KOPT-K1 (cell line): ENCODE data around the gene TMEM88.

Experiments used
- H3K27ac ChIP-seq: fragments of 200-600 bp; sonication (generic); 2 replicates; pipeline ENCODE4 v1.5.1; 2016; ENCODE audit warnings: antibody characterized with exemption, mild to moderate bottlenecking, low read depth, low read length; ENCODE audit not compliant: poor library complexity, severe bottlenecking
- H3K36me3 ChIP-seq: fragments of 200-600 bp; sonication (generic); 2 replicates; pipeline ENCODE4 v1.5.1; 2017; ENCODE audit warnings: antibody characterized with exemption, mild to moderate bottlenecking, low read length, moderate library complexity; ENCODE audit not compliant: insufficient read depth
- H3K9me3 ChIP-seq: fragments of 200-600 bp; sonication (generic); 2 replicates; pipeline ENCODE4 v1.5.1; 2017; ENCODE audit warnings: antibody characterized with exemption, low read length, mild to moderate bottlenecking; ENCODE audit not compliant: insufficient read depth, poor library complexity, severe bottlenecking

TMEM88 gene

DNA sequence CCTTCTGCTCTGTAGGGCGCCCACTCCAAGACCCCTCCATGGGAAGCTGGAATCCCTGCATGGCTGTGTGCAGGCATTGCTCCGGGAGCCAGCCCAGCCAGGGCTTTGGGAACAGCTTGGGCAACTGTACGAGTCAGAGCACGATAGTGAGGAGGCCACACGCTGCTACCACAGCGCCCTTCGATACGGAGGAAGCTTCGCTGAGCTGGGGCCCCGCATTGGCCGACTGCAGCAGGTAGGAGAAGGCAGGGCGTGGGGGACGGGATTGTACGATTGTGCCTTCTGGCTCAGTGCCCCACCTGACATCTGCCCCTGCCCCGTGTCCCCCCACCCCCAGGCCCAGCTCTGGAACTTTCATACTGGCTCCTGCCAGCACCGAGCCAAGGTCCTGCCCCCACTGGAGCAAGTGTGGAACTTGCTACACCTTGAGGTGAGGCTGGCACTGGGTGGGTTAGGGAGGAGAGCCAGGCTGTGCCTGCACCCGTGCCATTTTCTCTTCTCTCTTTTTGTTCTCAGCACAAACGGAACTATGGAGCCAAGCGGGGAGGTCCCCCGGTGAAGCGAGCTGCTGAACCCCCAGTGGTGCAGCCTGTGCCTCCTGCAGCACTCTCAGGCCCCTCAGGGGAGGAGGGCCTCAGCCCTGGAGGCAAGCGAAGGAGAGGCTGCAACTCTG is 8.7 kb upstream of the TMEM88 start:
- peaks cover 58% of the 10 kb centered on the region for H3K36me3 ChIP-seq
- no peaks in the 10 kb centered on the region for H3K9me3 ChIP-seq
- H3K27ac ChIP-seq = no peak overlapping the region

DNA sequence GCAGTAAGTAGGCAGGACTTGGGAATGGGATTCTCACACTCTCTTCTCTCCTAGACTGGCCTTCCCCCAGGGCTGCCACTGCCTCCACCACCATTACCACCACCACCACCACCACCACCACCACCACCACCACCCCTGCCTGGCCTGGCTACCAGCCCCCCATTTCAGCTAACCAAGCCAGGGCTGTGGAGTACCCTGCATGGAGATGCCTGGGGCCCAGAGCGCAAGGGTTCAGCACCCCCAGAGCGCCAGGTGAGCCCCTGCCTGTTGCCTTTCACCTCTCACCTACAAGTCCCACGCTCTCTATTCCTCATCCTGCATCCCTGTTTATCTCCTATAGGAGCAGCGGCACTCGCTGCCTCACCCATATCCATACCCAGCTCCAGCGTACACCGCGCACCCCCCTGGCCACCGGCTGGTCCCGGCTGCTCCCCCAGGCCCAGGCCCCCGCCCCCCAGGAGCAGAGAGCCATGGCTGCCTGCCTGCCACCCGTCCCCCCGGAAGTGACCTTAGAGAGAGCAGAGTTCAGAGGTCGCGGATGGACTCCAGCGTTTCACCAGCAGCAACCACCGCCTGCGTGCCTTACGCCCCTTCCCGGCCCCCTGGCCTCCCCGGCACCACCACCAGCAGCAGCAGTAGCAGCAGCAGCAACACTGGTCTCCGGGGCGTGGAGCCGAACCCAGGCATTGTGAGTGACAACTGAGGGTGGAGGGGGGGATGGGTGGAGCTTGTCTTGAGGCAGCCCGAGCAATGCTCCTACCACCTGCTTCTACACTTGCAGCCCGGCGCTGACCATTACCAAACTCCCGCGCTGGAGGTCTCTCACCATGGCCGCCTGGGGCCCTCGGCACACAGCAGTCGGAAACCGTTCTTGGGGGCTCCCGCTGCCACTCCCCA is 7.9 kb upstream of the TMEM88 start:
- Histone ChIP-seq H3K27ac (no peak overlapping the region), H3K36me3 (peaks cover 63% of the 10 kb centered on the region), H3K9me3 (no peaks in the 10 kb centered on the region)

DNA sequence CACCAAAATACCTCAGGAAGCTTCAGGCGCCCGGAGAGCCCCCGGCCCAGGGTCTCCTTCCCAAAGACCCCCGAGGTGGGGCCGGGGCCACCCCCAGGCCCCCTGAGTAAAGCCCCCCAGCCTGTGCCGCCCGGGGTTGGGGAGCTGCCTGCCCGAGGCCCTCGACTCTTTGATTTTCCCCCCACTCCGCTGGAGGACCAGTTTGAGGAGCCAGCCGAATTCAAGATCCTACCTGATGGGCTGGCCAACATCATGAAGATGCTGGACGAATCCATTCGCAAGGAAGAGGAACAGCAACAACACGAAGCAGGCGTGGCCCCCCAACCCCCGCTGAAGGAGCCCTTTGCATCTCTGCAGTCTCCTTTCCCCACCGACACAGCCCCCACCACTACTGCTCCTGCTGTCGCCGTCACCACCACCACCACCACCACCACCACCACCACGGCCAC is 6.7 kb upstream of the TMEM88 start:
- Histone ChIP-seq H3K9me3 (no peaks in the 10 kb centered on the region), H3K27ac (no peak overlapping the region), H3K36me3 (peaks cover 75% of the 10 kb centered on the region)

DNA sequence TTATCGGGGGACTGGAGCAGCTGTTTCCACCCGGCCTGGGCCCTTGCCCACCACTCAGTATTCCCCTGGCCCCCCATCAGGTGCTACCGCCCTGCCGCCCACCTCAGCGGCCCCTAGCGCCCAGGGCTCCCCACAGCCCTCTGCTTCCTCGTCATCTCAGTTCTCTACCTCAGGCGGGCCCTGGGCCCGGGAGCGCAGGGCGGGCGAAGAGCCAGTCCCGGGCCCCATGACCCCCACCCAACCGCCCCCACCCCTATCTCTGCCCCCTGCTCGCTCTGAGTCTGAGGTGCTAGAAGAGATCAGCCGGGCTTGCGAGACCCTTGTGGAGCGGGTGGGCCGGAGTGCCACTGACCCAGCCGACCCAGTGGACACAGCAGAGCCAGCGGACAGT is 6.1 kb upstream of the TMEM88 start:
- Histone ChIP-seq H3K9me3 (no peaks in the 10 kb centered on the region), H3K36me3 (peaks cover 78% of the 10 kb centered on the region), H3K27ac (no peak overlapping the region)

DNA sequence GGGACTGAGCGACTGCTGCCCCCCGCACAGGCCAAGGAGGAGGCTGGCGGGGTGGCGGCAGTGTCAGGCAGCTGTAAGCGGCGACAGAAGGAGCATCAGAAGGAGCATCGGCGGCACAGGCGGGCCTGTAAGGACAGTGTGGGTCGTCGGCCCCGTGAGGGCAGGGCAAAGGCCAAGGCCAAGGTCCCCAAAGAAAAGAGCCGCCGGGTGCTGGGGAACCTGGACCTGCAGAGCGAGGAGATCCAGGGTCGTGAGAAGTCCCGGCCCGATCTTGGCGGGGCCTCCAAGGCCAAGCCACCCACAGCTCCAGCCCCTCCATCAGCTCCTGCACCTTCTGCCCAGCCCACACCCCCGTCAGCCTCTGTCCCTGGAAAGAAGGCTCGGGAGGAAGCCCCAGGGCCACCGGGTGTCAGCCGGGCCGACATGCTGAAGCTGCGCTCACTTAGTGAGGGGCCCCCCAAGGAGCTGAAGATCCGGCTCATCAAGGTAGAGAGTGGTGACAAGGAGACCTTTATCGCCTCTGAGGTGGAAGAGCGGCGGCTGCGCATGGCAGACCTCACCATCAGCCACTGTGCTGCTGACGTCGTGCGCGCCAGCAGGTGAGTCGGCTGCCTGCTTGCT is 5.6 kb upstream of the TMEM88 start:
- no peaks in the 10 kb centered on the region for H3K9me3 ChIP-seq
- peaks cover 82% of the 10 kb centered on the region for H3K36me3 ChIP-seq
- H3K27ac ChIP-seq = no peak overlapping the region

DNA sequence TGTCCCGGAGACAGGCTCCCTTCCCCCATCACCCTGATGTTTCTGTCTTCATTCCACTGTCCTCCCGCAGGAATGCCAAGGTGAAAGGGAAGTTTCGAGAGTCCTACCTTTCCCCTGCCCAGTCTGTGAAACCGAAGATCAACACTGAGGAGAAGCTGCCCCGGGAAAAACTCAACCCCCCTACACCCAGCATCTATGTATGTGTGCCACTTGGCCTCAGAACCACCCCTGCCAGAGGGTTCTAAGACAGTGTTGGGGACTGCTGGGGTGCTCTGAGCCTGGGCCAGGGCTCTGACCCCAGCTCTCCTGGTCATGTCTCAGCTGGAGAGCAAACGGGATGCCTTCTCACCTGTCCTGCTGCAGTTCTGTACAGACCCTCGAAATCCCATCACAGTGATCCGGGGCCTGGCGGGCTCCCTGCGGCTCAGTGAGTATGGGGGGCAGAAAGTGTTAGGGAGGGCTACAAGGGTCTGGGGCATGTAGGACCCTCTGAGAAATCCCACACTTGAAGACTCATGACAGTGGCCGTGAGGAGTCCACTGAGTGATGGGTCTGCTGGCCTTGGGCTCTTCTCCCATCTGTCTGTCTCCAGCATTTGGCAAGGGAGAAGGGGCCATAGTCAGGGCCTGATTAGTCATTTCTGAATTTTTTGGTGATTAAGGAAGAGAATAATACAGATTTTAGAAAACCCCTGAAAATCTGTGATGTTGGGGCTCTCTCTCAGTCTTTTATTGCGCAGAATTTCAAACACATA is 4.9 kb upstream of the TMEM88 start:
- Histone ChIP-seq H3K27ac (no peak overlapping the region), H3K36me3 (peaks cover 82% of the 10 kb centered on the region), H3K9me3 (no peaks in the 10 kb centered on the region)

DNA sequence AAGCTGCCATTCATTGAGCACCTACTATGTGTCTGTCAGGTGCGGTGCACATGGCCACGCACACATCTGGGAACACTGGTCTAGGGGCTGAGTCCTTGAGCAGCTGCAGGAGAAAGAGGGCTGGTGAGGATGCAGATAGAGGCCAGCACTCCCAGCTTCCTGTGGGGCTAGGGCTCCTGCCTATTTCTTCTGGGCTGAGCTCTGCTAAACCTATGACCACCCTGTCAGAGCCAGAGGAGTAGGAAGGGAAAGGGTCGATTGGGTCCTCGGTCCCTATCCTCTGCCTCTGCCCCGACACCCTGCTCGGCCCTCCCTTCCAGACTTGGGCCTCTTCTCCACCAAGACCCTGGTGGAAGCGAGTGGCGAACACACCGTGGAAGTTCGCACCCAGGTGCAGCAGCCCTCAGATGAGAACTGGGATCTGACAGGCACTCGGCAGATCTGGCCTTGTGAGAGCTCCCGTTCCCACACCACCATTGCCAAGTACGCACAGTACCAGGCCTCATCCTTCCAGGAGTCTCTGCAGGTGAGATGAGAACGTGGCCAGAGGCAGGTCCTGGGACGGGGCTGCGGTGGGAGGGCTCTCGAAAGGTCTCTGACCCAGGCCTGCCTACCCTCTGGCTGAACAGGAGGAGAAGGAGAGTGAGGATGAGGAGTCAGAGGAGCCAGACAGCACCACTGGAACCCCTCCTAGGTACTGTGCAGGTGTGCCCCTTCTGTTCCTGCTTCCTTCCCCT is 4.0 kb upstream of the TMEM88 start:
- Histone ChIP-seq H3K27ac (no peak overlapping the region), H3K36me3 (peaks cover 80% of the 10 kb centered on the region), H3K9me3 (no peaks in the 10 kb centered on the region)

DNA sequence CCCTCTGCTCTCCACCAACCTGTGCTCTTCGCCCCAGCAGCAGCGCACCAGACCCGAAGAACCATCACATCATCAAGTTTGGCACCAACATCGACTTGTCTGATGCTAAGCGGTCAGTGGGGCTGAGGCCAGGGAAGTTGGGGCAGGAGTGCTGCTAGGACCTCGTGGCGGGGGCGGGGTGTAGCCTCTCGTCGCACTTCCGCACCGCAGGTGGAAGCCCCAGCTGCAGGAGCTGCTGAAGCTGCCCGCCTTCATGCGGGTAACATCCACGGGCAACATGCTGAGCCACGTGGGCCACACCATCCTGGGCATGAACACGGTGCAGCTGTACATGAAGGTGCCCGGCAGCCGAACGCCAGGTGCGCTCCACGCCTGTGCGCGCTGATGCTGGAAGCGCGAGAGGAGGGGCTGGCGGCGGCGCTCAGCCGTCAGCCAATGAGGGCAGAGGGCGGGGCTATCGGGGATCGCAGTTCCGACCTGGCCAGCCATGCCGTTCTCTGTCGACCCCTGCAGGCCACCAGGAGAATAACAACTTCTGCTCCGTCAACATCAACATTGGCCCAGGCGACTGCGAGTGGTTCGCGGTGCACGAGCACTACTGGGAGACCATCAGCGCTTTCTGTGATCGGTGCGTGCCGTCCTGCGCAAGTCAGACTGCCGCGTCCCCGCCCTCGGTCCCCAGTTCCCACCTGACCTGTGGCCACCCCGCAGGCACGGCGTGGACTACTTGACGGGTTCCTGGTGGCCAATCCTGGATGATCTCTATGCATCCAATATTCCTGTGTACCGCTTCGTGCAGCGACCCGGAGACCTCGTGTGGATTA is 3.2 kb upstream of the TMEM88 start:
- no peak overlapping the region for H3K27ac ChIP-seq
- H3K9me3 ChIP-seq = no peaks in the 10 kb centered on the region
- peaks cover 74% of the 10 kb centered on the region for H3K36me3 ChIP-seq

DNA sequence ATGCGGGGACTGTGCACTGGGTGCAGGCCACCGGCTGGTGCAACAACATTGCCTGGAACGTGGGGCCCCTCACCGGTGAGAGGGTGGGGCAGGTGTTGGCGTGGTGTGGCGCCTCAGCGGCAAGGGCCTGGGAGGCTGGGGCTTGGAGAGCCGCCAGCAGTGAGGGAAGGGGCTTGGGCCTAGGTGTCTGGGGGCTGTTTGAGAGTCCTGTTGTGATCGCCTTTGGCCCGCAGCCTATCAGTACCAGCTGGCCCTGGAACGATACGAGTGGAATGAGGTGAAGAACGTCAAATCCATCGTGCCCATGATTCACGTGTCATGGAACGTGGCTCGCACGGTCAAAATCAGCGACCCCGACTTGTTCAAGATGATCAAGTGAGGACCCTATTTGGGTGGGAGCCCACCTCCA is 2.6 kb upstream of the TMEM88 start:
- Histone ChIP-seq H3K36me3 (peaks cover 68% of the 10 kb centered on the region), H3K27ac (no peak overlapping the region), H3K9me3 (no peaks in the 10 kb centered on the region)

DNA sequence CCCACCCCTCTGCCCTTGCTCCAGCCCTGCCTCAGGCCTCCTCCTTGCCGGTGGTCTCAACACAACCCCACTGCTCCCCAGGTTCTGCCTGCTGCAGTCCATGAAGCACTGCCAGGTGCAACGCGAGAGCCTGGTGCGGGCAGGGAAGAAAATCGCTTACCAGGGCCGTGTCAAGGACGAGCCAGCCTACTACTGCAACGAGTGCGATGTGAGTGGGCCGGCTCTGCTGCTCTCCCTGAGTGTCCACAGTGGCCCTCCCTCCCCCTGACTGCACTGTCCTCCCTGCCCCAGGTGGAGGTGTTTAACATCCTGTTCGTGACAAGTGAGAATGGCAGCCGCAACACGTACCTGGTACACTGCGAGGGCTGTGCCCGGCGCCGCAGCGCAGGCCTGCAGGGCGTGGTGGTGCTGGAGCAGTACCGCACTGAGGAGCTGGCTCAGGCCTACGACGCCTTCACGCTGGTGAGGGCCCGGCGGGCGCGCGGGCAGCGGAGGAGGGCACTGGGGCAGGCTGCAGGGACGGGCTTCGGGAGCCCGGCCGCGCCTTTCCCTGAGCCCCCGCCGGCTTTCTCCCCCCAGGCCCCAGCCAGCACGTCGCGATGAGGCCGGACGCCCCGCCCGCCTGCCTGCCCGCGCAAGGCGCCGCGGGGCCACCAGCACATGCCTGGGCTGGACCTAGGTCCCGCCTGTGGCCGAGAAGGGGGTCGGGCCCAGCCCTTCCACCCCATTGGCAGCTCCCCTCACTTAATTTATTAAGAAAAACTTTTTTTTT is 1.8 kb upstream of the TMEM88 start:
- H3K36me3 ChIP-seq = peaks cover 61% of the 10 kb centered on the region
- no peaks in the 10 kb centered on the region for H3K9me3 ChIP-seq

DNA sequence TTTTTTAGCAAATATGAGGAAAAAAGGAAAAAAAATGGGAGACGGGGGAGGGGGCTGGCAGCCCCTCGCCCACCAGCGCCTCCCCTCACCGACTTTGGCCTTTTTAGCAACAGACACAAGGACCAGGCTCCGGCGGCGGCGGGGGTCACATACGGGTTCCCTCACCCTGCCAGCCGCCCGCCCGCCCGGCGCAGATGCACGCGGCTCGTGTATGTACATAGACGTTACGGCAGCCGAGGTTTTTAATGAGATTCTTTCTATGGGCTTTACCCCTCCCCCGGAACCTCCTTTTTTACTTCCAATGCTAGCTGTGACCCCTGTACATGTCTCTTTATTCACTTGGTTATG is 1.2 kb upstream of the TMEM88 start:
- Histone ChIP-seq H3K36me3 (peaks cover 56% of the 10 kb centered on the region), H3K27ac (no peak overlapping the region), H3K9me3 (no peaks in the 10 kb centered on the region)

More for the DNA sequence above, 1.8 kb upstream of the TMEM88 start:
- no peak overlapping the region for H3K27ac ChIP-seq

DNA sequence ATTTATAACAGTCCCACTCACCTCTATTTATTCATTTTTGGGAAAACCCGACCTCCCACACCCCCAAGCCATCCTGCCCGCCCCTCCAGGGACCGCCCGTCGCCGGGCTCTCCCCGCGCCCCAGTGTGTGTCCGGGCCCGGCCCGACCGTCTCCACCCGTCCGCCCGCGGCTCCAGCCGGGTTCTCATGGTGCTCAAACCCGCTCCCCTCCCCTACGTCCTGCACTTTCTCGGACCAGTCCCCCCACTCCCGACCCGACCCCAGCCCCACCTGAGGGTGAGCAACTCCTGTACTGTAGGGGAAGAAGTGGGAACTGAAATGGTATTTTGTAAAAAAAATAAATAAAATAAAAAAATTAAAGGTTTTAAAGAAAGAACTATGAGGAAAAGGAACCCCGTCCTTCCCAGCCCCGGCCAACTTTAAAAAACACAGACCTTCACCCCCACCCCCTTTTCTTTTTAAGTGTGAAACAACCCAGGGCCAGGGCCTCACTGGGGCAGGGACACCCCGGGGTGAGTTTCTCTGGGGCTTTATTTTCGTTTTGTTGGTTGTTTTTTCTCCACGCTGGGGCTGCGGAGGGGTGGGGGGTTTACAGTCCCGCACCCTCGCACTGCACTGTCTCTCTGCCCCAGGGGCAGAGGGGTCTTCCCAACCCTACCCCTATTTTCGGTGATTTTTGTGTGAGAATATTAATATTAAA is 638 bp upstream of the TMEM88 start:
- H3K36me3 ChIP-seq = peaks cover 51% of the 10 kb centered on the region
- no peaks in the 10 kb centered on the region for H3K9me3 ChIP-seq
- no peak overlapping the region for H3K27ac ChIP-seq

DNA sequence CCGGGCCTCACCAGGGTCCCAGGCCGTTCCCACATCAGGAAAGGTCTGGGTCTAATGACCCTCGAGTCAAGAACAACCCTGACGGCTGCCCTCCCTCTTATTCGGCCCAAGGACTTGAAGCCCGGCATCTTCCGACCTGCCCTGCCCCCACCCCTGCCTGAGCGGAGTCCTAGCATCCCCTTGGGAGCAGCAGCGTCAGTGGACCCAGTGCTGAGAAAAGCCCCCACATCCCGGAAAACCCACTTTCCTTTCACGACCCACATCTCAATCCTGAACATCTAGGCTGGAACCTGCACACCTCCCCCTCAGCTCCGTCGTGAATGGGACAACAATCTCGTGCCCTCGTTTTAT is 769 bp downstream of the TMEM88 start:
- Histone ChIP-seq H3K9me3 (no peaks in the 10 kb centered on the region), H3K36me3 (peaks cover 37% of the 10 kb centered on the region), H3K27ac (no peak overlapping the region)
